A549 (cell line): ENCODE data around the gene UVSSA.

Source experiments
- CBX2 ChIP-seq: fragments of 200-600 bp; sonication (generic); IDR thresholded peaks from 2 replicates; pipeline ENCODE4 v1.6.1; 2016; ENCODE audit warnings: low read depth, mild to moderate bottlenecking, borderline replicate concordance
- CTCF ChIP-seq: fragments of >200 bp; sonication (Bioruptor Twin); formaldehyde crosslinking; IDR thresholded peaks from 3 replicates; pipeline ENCODE4 v1.5.1; 2016
- FOSL2 ChIP-seq, 2 experiments: fragments of 450-650 bp in 1 of 2; fragments of >200 bp in 1 of 2; sonication (Bioruptor Twin) in 1 of 2; formaldehyde crosslinking; IDR thresholded peaks; 2 replicates each; pipeline versions ENCODE4 v1.5.0 to v1.6.1; 2016 to 2020; ENCODE audit warnings: mild to moderate bottlenecking in 1 of 2, moderate library complexity in 1 of 2
- MAX ChIP-seq: IDR thresholded peaks from 2 replicates; pipeline ENCODE4 v1.6.1; 2012
- NR3C1 ChIP-seq: fragments of >200 bp; sonication (Bioruptor Twin); formaldehyde crosslinking; IDR thresholded peaks from 3 replicates; pipeline ENCODE4 v1.6.1; 2017
- RAD21 ChIP-seq, 2 experiments: fragments of >200 bp in 1 of 2; sonication (Bioruptor Twin) in 1 of 2; formaldehyde crosslinking in 1 of 2; IDR thresholded peaks in 1 of 2; conservative IDR thresholded peaks in 1 of 2; 2 replicates in 1 of 2; 3 replicates in 1 of 2; pipeline ENCODE4 v1.6.1; 2012 to 2018; ENCODE audit warnings: inconsistent platforms in 1 of 2
- RNF2 ChIP-seq: fragments of 200-600 bp; sonication (generic); IDR thresholded peaks from 2 replicates; pipeline ENCODE4 v1.6.1; 2016; ENCODE audit warnings: low read depth, mild to moderate bottlenecking, antibody characterized with exemption, moderate library complexity, borderline replicate concordance
- TP53 ChIP-seq: fragments of 250-450 bp; sonication (Bioruptor Pico); IDR thresholded peaks from 2 replicates; pipeline ENCODE4 v1.5.0; 2021; ENCODE audit warnings: mild to moderate bottlenecking, moderate library complexity
- USF2 ChIP-seq: fragments of 450-650 bp; IDR thresholded peaks from 2 replicates; pipeline ENCODE4 v1.6.1; 2014; ENCODE audit warnings: antibody characterized with exemption

- TF ChIP-seq FOSL2 (IDR thresholded peaks at IDR 0.05) = no peak
- TF ChIP-seq FOSL2 (CRISPR knock-in tag; IDR thresholded peaks at IDR 0.05) = no peak
- no peak for TF ChIP-seq RNF2
- TF ChIP-seq MAX = no peak
- no peak for TF ChIP-seq TP53 (CRISPR knock-in tag)
- no peak for TF ChIP-seq CBX2
- no peak for TF ChIP-seq CTCF
- TF ChIP-seq USF2 = no peak
- no peak for TF ChIP-seq RAD21 (conservative IDR thresholded peaks at IDR 0.05 in 1 of 2, IDR thresholded peaks at IDR 0.05 in 1 of 2)
- TF ChIP-seq NR3C1 = no peak
Observed at GRCh38 chr4:1315836-1316536, 31.0 kb upstream of the UVSSA start.
